NB4 (cell line): ENCODE measurements around the gene TUBA1B.

Source experiments
- CTCF ChIP-seq: IDR thresholded peaks from one replicate; pipeline ENCODE4 v1.5.1; 2012; ENCODE audit warnings: low read depth, low read length
- MYC ChIP-seq: IDR thresholded peaks from 2 replicates; pipeline ENCODE4 v1.6.1; 2011; ENCODE audit warnings: low read depth, low read length
- POLR2A ChIP-seq: IDR thresholded peaks from 2 replicates; pipeline ENCODE4 v1.6.1; 2011; ENCODE audit warnings: mild to moderate bottlenecking; ENCODE audit not compliant: insufficient read length; ENCODE audit errors: extremely low read depth
- TF ChIP-seq, protein P1 (sequence below): IDR thresholded peaks from 2 replicates; pipeline ENCODE4 v1.6.1; 2011; ENCODE audit warnings: low read depth, low read length

DNA sequence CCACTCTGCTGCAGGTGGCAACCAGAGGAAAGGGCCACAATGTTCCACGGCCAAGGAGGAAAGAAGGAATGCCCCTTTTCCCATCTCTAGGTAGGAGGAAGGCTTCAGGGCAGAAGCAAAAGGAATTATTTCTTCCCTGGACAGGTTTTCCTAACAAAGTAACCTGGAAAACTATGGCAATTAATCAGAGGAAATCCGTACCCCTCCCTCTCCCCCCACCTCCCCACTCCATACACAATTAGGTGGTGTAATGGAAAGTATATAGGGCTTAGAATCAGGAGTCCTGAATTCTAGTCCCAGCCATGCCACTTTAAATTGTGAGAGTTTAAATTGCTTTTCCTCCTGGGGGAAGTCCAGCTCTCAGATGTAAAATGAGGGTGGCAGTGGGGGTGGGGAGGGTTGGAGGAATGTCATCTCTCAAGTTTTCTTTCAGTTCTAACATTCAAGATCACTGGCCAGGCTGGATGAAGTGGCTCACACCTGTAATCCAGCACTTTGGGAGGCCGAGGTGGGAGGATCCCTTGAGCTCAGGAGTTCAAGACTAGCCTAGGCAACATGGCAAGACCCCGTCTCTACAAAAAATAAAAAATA is 38.3 kb downstream of the TUBA1B start:
- TF ChIP-seq POLR2A: no peak
- no peak for TF ChIP-seq CTCF
- TF ChIP-seq, protein P1, sequence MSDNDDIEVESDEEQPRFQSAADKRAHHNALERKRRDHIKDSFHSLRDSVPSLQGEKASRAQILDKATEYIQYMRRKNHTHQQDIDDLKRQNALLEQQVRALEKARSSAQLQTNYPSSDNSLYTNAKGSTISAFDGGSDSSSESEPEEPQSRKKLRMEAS: no peak
- no peak for TF ChIP-seq MYC
